RWPE1 (cell line): ENCODE measurements around the gene LRMDA.
A peak's percentile ranks its signal among the peaks of the same experiment; 100 is the strongest.

ENCODE experiments used
- CTCF ChIA-PET: fragments of 350-600 bp; sonication (Branson Sonifier 250); formaldehyde crosslinking; extraction: SDS; loops from one replicate; lab custom pipeline; 2021; lab: Yijun Ruan, JAX
- POLR2A ChIA-PET: fragments of 400-600 bp; formaldehyde crosslinking; extraction: SDS; loops from one replicate; lab custom pipeline; 2020; ENCODE audit warnings: antibody characterized with exemption; ENCODE audit not compliant: low non-redundant PET; lab: Yijun Ruan, JAX
- DNase-seq: peaks from one replicate; pipeline ENCODE4 v3.0.0; 2012; ENCODE audit warnings: low spot score
- H3K27ac ChIP-seq: fragments of 450-650 bp; 2 replicates; pipeline ENCODE4 v1.5.1; 2017
- TF ChIP-seq, protein P1 (sequence below): fragments of 450-650 bp; conservative IDR thresholded peaks from 2 replicates; pipeline ENCODE4 v1.5.1; 2017; ENCODE audit warnings: low read depth, mild to moderate bottlenecking

Gene LRMDA

DNA sequence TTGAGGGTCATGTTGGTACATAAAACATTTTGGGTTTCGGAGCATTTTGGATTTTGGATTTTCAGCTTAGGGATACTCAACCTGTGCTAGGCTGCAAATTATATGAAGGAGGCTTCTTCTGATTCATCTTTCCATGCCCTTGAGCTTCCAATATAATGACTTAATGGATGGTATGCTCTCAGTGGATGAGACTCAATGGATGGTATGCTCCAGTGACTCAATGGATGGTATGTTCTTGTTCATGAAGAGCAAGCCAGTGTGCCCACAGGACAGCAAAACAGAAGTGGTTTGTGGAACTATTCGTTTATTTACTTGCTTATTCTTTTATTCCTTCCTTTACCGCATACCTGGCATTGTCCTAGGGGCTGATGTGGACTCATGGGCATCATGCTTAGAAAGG is 969.6 kb downstream of the LRMDA start:
- H3K27ac ChIP-seq = no peak overlapping the region
- TF ChIP-seq, protein P1, sequence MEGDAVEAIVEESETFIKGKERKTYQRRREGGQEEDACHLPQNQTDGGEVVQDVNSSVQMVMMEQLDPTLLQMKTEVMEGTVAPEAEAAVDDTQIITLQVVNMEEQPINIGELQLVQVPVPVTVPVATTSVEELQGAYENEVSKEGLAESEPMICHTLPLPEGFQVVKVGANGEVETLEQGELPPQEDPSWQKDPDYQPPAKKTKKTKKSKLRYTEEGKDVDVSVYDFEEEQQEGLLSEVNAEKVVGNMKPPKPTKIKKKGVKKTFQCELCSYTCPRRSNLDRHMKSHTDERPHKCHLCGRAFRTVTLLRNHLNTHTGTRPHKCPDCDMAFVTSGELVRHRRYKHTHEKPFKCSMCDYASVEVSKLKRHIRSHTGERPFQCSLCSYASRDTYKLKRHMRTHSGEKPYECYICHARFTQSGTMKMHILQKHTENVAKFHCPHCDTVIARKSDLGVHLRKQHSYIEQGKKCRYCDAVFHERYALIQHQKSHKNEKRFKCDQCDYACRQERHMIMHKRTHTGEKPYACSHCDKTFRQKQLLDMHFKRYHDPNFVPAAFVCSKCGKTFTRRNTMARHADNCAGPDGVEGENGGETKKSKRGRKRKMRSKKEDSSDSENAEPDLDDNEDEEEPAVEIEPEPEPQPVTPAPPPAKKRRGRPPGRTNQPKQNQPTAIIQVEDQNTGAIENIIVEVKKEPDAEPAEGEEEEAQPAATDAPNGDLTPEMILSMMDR = no peak
- ChIA-PET CTCF (interaction anchor here (0.8 to 1.0 kb wide), 2 partner anchors 9 to 1228 kb away, joined by 3 to 5 read pairs; no protein-coding TSS in a partner anchor), POLR2A (no interaction called here)
- DNase-seq = no peak

DNA sequence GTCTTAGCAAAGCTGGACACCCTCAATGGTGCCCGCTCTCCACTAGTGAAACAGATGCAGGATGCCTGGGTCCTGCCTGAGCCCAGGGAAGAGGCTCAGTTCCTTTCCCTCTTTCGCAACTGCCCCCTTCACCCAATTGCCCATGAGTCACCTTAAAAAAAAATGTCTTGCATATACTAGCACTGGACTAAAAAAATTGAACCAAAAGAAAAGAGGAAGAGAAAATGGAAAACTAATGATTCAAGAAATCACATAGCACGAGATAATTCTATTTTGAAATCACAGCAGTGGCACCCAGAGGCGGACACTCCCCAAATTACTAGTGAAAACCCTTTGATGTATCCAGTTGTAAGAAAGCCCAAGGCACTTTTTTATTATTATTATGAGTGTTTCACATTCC is 972.5 kb downstream of the LRMDA start:
- no peak overlapping the region for H3K27ac ChIP-seq
- CTCF ChIA-PET = interaction anchor here (0.6 kb wide), 1 partner anchor 284 kb away, joined by 4 read pairs; no protein-coding TSS in a partner anchor
- DNase-seq = peak; percentile 39
- TF ChIP-seq, protein P1 = no peak
- POLR2A ChIA-PET = no interaction called here

DNA sequence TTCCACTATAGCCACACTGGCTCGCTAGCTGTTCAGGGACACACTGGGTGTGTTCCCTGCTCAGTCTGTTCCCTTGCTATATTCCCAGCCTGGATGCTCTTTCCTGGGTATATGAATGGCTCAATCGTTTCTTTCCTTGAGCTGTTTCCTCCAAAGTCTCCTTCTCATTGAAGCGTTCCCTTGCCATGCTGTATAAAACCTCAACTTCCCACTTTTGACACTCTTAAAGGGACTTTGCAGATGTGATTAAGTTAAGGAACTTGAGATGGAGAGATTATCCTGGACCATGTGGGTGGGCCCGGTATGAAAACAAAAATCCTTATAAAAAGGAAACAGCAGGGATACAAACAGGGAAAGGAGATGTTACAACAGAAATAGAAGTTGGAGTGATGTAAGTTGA is 973.1 kb downstream of the LRMDA start:
- no peak overlapping the region for H3K27ac ChIP-seq
- DNase-seq = no peak
- TF ChIP-seq, protein P1 = no peak
- ChIA-PET POLR2A (no interaction called here), CTCF (no interaction called here)

DNA sequence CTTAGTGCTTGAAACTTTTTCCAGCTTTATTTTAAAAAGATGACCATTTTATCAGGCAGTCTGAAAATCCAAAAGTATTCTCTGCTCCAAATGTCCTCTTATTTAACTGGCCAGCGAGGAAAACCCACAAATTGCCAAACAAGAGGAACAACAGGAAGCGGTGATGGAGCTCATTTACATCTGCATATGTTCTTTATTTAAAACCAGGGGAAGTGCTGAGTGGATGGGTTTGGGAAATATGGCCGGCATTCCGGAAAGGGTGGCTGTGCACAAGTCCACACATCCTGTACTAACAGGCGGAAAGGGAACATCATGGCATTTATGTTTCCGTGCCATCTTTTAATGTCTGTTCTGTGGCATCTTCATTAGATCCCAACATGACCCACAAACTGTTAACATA is 974.5 kb downstream of the LRMDA start:
- POLR2A ChIA-PET = no interaction called here
- TF ChIP-seq, protein P1 = no peak
- no peak for DNase-seq

DNA sequence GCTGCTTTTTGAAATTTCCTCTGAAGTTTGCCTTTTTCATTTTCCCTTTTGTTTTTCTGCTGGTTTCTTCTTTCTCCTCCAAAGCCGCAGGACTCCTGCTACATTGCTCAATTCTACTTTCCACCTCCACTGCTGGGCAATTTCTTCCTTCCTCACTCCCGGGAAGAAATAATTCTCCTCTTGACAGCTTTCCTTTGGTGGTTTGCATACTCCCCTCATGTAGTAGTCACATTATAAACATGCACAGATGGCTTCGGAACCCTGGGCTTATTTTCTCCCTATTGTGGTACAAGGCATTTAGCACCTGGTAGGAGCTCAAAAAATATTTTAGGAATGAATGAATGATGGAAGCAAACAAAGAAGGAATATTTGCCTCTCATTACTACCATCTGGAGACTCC is 977.2 kb downstream of the LRMDA start:
- DNase-seq = no peak
- no peak overlapping the region for H3K27ac ChIP-seq
- ChIA-PET CTCF (no interaction called here), POLR2A (no interaction called here)
- TF ChIP-seq, protein P1 = no peak

More for the DNA sequence above, 974.5 kb downstream of the LRMDA start:
- CTCF ChIA-PET = no interaction called here
- H3K27ac ChIP-seq = no peak overlapping the region

DNA sequence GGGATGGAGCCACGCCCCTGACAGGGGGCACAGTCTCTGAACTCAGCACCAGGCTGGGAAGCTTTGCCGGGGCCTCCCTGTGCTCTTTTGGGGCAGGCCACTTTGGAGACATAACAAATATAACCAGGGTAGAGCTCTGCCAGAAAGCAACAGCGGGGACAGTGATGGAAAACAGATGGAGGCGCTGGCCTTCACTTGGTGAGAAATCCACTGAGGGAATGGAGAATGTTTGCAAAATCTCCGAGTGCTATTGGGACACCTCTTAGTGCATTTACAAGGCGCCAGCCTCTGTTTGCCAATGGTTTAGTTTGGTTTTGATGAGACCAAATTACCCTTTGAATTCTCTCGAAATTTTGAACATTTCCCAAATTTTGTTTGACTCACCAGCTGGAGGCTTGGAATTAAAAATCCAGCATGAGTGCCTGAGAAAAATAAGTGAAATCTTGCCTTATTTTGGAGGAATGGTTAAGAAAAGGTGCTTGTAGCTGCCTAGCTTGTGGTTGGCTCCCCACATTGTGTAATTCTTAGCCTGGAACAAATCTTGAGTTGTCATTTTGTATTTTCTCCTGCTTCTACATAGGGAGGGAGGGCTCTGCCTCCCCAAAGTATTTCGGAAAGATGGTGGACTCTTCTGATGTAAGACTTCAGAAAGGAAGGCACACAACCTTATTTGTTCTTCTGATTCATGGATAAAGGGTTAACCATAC is 980.5 kb downstream of the LRMDA start:
- no peak for DNase-seq
- POLR2A ChIA-PET = no interaction called here
- TF ChIP-seq, protein P1 = no peak
- CTCF ChIA-PET = no interaction called here
- no peak overlapping the region for H3K27ac ChIP-seq
